HEK293 (cell line): ENCODE data around the gene MTMR8.

ENCODE experiments used
- MYNN ChIP-seq: fragments of 450-650 bp; formaldehyde crosslinking; IDR thresholded peaks from 2 replicates; pipeline ENCODE4 v1.5.1; 2016; ENCODE audit warnings: missing biosample characterization, missing genetic modification characterization, borderline replicate concordance
- REST ChIP-seq: fragments of 450-650 bp; formaldehyde crosslinking; IDR thresholded peaks from 2 replicates; pipeline ENCODE4 v1.5.1; 2016; ENCODE audit warnings: missing biosample characterization, missing genetic modification characterization
- YY1 ChIP-seq: fragments of 450-650 bp; formaldehyde crosslinking; IDR thresholded peaks from 2 replicates; pipeline ENCODE4 v1.5.1; 2018; ENCODE audit warnings: missing biosample characterization, missing genetic modification characterization
- ZNF174 ChIP-seq: fragments of 450-650 bp; formaldehyde crosslinking; IDR thresholded peaks from 2 replicates; pipeline ENCODE4 v1.5.0; 2017; ENCODE audit warnings: missing biosample characterization, mild to moderate bottlenecking, missing genetic modification characterization
- ZNF24 ChIP-seq: fragments of 450-650 bp; formaldehyde crosslinking; IDR thresholded peaks from 2 replicates; pipeline ENCODE4 v1.5.1; 2016; ENCODE audit warnings: missing biosample characterization, missing genetic modification characterization
- ZNF248 ChIP-seq: fragments of 450-650 bp; formaldehyde crosslinking; IDR thresholded peaks from 2 replicates; pipeline ENCODE4 v1.5.1; 2017; ENCODE audit warnings: missing biosample characterization, missing genetic modification characterization
- ZNF501 ChIP-seq: fragments of 450-650 bp; formaldehyde crosslinking; IDR thresholded peaks from 2 replicates; pipeline ENCODE4 v1.5.1; 2016; ENCODE audit warnings: missing biosample characterization, missing genetic modification characterization
- ZNF530 ChIP-seq: fragments of 450-650 bp; formaldehyde crosslinking; IDR thresholded peaks from 2 replicates; pipeline ENCODE4 v1.5.1; 2016; ENCODE audit warnings: low read depth, missing biosample characterization, missing genetic modification characterization
- ZNF768 ChIP-seq: fragments of 450-650 bp; formaldehyde crosslinking; IDR thresholded peaks from 2 replicates; pipeline ENCODE4 v1.5.1; 2018; ENCODE audit warnings: missing biosample characterization, mild to moderate bottlenecking, missing genetic modification characterization
- ZNF785 ChIP-seq: fragments of 450-650 bp; formaldehyde crosslinking; IDR thresholded peaks from 2 replicates; pipeline ENCODE4 v1.5.1; 2016; ENCODE audit warnings: missing biosample characterization, missing genetic modification characterization
- ZNF837 ChIP-seq: fragments of 450-650 bp; formaldehyde crosslinking; IDR thresholded peaks from 2 replicates; pipeline ENCODE4 v1.5.1; 2016; ENCODE audit warnings: missing biosample characterization, missing genetic modification characterization
- TF ChIP-seq, protein P1 (sequence below): fragments of 450-650 bp; formaldehyde crosslinking; IDR thresholded peaks from 2 replicates; pipeline ENCODE4 v1.5.1; 2016; ENCODE audit warnings: missing biosample characterization, missing genetic modification characterization
- TF ChIP-seq, protein P2 (sequence below): fragments of 450-650 bp; formaldehyde crosslinking; IDR thresholded peaks from 2 replicates; pipeline ENCODE4 v1.5.1; 2016; ENCODE audit warnings: missing biosample characterization, missing genetic modification characterization
- TF ChIP-seq, protein P3 (sequence below): fragments of 450-650 bp; formaldehyde crosslinking; IDR thresholded peaks from 2 replicates; pipeline ENCODE4 v1.5.1; 2016; ENCODE audit warnings: missing biosample characterization, missing genetic modification characterization, borderline replicate concordance

GRCh38 chrX:64427787-64428186 is 32.5 kb upstream of the MTMR8 start:
- TF ChIP-seq, protein P1, sequence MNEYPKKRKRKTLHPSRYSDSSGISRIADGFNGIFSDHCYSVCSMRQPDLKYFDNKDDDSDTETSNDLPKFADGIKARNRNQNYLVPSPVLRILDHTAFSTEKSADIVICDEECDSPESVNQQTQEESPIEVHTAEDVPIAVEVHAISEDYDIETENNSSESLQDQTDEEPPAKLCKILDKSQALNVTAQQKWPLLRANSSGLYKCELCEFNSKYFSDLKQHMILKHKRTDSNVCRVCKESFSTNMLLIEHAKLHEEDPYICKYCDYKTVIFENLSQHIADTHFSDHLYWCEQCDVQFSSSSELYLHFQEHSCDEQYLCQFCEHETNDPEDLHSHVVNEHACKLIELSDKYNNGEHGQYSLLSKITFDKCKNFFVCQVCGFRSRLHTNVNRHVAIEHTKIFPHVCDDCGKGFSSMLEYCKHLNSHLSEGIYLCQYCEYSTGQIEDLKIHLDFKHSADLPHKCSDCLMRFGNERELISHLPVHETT (tag by site-specific recombination), result no peak
- TF ChIP-seq ZNF785 (tag by site-specific recombination) (no peak), ZNF501 (no peak), YY1 (tag by site-specific recombination) (no peak), MYNN (tag by site-specific recombination) (no peak), ZNF24 (tag by site-specific recombination) (no peak), ZNF768 (tag by site-specific recombination) (no peak), REST (no peak), ZNF837 (no peak), ZNF174 (no peak), ZNF530 (no peak), ZNF248 (no peak)
- TF ChIP-seq, protein P2, sequence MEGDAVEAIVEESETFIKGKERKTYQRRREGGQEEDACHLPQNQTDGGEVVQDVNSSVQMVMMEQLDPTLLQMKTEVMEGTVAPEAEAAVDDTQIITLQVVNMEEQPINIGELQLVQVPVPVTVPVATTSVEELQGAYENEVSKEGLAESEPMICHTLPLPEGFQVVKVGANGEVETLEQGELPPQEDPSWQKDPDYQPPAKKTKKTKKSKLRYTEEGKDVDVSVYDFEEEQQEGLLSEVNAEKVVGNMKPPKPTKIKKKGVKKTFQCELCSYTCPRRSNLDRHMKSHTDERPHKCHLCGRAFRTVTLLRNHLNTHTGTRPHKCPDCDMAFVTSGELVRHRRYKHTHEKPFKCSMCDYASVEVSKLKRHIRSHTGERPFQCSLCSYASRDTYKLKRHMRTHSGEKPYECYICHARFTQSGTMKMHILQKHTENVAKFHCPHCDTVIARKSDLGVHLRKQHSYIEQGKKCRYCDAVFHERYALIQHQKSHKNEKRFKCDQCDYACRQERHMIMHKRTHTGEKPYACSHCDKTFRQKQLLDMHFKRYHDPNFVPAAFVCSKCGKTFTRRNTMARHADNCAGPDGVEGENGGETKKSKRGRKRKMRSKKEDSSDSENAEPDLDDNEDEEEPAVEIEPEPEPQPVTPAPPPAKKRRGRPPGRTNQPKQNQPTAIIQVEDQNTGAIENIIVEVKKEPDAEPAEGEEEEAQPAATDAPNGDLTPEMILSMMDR (tag by site-specific recombination), result no peak
- TF ChIP-seq, protein P3, sequence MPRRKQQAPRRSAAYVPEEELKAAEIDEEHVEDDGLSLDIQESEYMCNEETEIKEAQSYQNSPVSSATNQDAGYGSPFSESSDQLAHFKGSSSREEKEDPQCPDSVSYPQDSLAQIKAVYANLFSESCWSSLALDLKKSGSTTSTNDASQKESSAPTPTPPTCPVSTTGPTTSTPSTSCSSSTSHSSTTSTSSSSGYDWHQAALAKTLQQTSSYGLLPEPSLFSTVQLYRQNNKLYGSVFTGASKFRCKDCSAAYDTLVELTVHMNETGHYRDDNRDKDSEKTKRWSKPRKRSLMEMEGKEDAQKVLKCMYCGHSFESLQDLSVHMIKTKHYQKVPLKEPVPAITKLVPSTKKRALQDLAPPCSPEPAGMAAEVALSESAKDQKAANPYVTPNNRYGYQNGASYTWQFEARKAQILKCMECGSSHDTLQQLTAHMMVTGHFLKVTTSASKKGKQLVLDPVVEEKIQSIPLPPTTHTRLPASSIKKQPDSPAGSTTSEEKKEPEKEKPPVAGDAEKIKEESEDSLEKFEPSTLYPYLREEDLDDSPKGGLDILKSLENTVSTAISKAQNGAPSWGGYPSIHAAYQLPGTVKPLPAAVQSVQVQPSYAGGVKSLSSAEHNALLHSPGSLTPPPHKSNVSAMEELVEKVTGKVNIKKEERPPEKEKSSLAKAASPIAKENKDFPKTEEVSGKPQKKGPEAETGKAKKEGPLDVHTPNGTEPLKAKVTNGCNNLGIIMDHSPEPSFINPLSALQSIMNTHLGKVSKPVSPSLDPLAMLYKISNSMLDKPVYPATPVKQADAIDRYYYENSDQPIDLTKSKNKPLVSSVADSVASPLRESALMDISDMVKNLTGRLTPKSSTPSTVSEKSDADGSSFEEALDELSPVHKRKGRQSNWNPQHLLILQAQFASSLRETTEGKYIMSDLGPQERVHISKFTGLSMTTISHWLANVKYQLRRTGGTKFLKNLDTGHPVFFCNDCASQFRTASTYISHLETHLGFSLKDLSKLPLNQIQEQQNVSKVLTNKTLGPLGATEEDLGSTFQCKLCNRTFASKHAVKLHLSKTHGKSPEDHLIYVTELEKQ (tag by site-specific recombination), result no peak
